GM18502 (cell line): ENCODE results near the gene TMIE.
"Not testable (repeated sequence)": the region's sequence is repeated elsewhere in the genome, so short reads cannot be mapped to it uniquely, and the experiment has no call there.

Experiments used
- ATAC-seq: cut with Tn5 transposase; IDR thresholded peaks from one replicate; pipeline ENCODE4 v1.9.1; 2021; ENCODE audit warnings: mild to moderate bottlenecking; ENCODE audit not compliant: unreplicated experiment, poor library complexity

Gene TMIE

DNA sequence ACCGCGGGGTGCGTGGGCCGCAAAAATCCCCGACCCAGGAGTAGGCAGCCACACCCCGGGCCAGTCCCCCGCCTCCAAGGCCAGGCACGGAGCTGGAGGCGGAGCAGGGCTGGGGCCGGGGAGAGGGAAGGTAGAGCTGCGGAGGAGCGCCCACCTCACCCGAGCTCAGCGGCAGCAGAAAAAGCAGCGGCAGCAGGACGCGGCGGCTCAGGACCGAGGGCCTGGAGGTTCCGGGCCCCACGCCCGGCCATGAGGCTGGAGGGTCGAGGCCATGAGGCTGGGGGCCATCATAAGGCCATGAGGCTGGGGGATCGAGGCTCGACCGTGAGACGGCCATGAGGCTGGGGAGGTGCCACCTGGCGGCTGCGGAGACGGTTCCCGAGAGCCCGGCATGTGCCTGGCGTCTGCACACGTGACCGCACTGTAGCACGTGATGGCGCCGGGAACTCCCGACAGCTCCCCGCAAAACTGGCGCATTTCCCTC is 49.4 kb downstream of the TMIE start:
- no peak for ATAC-seq

DNA sequence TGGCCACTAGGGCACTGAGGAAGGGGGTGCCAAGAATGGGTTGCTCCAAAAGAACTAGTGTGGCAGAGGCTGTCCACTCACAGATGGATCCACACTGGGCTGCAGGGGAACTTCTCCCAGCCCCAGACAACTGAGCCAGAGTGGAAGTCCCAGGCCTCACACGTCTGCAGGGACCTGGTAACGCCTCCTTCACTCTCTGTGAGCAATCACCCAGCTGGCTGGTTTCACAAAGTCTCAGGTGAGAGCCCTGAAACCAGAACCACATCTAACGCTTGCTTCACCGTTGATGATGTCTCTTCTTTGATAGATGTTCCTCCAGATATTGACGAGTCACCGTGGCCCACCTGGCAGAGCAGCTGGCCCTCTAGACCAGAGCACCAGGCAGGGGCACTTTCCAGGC is 51.9 kb downstream of the TMIE start:
- not testable (repeated sequence) for ATAC-seq

DNA sequence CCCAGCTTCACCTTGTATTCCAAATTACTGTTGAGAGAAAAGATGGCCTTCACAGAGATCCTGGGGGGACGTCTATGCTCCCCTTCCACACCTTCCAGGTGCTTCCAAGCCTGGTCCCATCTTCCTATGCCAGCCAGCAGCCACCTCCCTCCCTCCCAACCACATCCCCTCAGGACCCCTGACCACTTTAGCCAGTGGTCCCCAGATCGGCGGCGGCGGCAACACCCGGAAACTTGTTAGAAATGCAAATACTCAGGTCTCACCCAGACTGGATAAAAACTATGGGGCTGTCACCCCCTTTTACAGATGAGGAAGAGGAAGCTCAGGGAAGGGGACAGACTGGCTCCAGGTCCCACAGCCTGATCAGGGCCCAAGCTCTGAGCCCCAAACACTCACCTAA is 54.5 kb downstream of the TMIE start:
- ATAC-seq = no peak

DNA sequence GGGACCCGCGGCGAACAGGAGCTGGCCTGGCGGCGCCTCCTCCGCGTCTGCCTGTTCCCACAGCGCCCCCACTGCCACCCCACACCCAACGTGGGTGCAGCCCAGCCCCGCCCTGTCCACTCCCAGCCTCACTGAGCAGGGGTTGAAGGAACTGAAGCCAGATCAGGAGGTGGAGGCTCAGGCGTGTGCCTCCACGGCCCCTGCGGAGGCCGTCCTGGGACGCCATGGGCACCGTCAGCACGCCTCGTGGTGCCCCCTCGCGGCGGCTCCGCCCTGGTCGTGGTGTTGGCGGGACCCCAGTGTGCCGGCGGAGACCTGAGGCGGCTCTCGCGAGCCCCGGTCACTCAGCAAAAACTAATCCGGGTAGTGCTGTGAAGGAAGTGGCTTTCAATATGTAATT is 55.5 kb downstream of the TMIE start:
- no peak for ATAC-seq

DNA sequence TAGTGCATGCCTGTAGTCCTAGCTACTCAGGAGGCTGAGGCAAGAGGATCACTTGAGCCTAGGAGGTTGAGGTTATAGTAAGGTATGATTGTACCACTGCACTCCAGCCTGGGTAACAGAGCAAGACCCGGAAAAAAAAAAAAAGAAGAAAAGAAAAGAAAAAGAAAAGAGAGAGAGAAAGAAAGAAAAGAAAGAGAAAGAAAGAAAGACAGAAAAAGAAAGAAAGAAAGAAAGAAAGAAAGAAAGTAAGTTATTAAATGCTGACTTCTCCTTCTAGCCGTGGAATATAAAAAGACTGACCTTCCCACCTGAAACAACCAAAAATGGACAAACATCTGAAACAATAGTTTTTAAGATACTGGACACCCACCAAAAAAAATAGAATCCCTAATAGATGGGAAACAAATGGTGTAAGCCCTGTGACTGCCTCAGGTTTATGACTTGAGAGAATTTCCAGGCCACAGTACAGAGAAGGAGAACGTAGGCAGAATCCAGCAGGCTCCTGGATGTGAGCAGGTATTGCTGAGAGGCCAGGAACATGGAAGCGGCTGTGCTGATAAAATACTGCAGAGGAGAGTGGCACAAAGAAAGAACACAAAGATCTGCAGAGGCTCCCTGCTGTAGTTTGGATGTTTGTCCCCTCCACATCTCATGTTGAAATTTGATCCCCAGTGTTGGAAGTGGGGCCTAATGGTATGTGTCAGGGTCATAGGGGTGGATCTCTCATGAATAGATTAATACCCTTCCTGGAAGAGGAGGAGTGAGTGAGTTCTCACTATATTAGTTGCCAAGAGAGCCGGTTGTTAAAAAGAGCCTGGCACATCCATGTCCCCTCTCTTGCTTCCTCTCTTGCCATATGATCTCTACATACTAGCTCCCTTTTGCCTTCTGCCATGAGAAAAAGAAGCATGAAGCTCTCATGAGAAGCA is 58.3 kb downstream of the TMIE start:
- ATAC-seq = no peak
